Measurements from ENCODE around the gene HMGA1. TPM values are rescaled to one million over a fixed set of nuclear protein-coding genes. Genes with fewer than 3 reads are reported as not detected.

The HMGA1 gene
- total RNA-seq (2014; rRNA removed; shearing (Covaris generic)): 124 and 169 TPM in 2 replicates

DNA sequence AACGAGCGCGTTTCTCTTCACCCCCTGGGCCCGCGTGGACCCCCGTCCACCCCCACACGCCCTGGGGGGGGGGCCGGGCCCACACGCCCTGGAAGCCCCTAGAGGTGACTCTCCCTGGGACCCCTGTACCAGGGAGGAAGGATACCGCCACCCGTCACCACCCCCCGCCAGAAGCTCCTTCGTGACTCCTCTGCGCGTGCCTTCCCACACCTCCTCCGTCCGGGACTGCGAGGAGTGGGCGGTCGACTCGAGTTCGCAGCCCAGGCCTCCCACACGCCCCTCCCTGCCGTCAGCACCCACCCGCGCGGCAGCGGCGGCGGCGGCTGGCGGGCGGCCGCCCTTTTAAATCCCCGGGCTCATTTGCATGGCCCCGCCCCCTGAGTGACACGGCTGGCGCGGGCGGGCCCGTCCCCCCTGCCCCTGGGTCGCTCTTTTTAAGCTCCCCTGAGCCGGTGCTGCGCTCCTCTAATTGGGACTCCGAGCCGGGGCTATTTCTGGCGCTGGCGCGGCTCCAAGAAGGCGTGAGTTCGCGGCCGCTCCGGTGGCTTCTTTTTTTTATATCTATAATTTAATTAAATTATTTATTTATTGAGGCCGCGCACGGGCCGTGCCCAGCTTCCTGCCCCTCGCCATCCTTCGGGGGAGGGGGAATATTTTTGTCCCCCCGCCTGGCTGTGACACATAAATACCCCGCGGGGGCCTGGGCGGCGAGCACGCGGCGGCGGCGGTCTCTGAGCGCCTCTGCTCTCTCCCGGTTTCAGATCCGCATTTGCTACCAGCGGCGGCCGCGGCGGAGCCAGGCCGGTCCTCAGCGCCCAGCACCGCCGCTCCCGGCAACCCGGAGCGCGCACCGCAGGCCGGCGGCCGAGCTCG, at the start of gene HMGA1:
Gene HMGA1, plus strand, starts transcription at position 431 of the 873 bp plus-strand sequence. CDS start 3,908 bp downstream, outside the sequence.
- DNase-seq (ENCODE audit: low read depth): peak; percentile 90

GRCh38 chr6:34189806-34190503, 46.7 kb upstream of the HMGA1 start:
- no peak for DNase-seq (ENCODE audit: low read depth)

DNA sequence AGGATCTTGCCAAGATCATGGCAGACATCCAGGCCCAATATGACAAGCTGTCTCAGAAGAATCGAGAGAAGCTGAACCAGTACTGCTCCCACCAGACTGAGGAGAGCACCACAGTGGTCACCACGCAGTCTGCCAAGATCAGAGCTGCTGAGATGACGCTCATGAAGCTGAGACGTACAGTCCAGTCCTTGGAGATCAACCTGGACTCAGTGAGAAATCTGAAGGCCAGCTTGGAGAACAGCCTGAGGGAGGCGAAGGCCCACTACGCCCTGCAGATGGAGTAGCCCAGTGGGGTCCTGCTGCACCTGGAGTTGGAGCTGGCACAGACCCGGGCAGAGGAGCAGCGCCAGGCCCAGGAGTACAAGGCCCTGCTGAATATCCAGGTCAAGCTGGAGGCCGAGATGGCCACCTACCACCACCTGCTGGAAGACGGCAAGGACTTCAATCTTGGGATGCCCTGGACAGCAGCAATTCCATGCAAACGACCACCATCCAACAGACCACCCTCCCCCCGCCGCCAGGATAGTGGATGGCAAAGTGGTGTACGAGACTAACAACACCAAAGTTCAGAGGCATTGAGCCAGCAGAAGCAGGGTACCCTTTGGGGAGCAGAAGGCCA, 46.1 kb upstream of the HMGA1 start:
- DNase-seq (ENCODE audit: low read depth): no peak

- no peak for DNase-seq (ENCODE audit: low read depth)
These were observed 41.9 kb upstream of the HMGA1 start for GRCh38 chr6:34194772-34195171.

- no peak for DNase-seq (ENCODE audit: low read depth)
These were observed 41.0 kb upstream of the HMGA1 start for GRCh38 chr6:34195726-34196115.

DNA sequence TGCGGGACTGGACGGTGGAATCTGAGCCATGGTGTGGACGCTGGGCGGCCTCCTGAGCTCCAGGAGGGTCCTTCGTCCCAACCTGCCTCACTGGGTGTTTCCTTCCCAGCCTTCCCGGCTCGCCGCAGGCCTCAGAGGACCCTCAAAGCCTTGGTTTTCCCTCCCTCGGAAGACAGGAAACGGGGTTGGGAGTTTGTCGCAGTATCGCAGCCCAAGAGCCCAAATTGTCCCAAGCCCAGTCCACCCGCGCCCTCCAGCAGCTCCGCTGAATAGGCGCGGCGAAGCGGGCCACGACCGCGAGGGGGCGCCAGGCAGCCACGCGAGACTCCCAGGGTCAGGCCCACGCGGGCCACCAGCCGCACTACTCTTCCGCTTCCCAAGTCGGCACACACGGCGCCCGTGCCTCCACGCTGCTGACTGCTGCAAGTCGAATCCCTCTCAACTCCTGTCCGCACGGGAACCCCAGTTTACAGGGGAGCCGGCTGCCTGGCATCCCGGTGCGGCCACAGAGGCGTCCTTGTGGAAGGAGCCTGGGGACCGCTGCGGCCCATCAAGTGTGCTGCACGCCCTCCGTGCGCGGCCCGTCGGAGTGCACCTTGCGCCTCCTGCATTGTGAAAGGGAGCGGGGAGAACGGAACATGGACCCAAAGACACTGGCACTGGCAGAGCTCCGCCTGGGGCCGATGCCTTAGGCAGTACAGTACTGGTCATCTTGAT, 40.4 kb upstream of the HMGA1 start:
- peak; percentile 73 for DNase-seq (ENCODE audit: low read depth)

DNA sequence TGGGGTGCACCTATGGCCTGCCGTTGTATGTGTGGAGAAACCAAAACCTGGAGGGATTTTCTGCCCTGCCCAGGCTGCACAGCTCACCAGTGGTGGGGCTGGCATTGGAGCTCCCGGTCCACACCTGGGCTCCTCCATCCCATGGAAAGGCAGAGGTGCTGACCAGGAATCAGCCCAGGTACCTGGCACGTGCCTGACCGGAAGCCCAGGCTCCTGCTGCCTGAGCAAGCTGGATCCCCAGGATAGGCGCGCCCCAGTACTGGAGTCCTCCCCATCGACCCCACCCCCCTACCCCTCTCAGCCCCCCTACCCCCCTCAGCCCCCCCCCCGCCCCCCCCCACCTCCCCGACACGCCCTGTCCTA, 39.9 kb upstream of the HMGA1 start:
- no peak for DNase-seq (ENCODE audit: low read depth)

DNA sequence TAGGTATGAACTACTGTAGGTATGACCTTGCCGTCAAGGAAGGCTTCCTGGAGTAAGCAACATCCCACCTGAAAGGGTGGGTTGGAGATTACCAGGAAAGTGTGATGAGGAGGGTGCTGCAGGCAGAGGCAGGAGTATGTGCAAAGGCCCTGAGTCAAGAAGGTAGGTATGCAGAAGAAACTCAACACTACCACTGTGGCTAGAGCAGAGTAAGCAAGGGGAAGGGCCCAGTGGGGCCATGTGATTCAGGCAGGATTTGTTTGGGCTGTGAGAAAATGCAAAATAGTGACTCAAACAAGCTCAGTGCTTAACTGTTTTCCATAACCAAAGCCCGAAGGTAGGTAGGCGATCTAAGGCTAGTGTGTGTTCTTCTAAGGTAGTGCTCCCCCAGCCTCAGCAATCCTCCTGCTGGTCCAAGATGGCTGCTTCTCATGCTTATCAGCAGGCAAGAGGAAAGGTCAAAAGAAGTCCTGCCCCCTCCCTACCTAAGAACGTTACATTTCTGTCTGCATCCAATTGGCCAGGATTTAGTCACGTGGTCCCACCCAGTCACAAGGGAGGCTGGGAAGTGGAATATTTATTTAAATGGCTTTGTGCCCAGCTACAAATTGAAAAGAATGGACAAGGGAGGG, 36.2 kb upstream of the HMGA1 start:
- peak; percentile 25 for DNase-seq (ENCODE audit: low read depth)

DNA sequence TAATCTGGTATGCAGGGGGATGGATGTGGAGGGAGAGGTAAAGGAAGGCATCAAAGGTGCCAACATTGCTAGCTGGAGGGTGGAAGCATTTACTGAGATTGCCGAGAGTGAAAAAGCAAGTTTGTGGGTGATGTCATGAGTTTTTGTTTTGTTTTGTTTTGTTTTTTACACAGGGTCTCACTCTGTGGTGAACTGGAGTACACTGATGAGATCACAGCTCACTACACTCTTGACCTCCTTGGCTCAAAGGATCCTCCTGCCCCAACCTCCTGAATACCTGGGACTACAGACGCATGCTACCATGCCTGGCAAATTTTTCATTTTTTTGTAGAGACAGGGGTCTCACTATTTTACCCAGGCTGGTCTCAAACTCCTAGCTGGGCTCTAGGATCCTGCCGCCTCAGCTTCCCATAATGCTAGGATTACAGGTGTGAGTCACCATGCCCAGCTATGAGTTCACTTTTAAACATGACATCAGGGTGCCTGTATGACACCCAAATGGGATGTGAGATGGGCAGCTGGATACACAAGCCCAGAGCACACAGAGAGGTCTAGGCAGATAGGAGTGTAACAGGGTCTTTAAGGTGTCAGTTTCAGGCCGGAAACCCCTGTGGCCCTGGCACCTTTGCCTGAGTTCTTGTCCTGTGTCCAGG, 35.1 kb upstream of the HMGA1 start:
- peak; percentile 67 for DNase-seq (ENCODE audit: low read depth)

DNA sequence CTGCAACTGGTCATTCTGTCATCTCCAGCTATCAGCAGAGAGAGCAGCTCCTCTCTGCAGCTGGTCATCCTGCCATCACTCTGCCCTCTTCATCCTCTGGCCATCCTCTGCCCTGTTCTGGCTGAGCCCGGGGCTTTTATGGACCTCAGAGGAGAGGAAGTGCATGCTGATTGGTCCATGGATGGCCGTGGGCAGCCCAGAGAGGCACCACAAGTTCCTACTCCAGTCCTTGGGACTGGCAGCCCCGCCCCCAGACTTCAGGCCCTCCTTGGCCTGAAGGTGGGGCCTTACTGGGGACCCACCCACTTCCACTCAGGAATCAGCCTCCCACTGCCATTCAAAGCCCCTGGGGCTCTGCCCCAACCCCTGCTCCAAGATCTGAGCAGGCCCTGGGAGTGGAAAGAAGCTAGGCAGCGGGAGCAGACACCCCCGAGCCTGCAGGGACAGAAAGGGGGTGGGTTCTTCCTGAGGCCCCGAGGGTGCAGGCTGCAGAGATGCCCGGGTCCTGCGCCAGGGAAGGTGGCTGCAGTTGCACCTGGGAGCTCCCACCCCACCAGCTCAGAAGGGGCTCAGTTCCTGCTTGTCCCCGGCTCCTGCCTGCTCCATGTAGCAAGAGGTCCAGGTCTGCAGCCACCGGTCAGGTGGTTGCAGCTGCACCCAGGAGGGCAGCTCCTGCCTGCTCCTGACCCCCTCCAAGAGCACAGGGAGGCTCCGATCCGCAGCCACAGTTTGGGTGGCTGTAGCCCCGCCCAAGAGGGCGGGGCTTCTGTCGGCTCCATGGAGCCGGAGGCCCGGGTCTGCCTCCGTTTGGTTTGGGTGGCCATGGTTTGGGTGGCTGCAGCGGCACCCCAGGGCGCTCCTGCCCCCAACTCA, 34.1 kb upstream of the HMGA1 start:
- DNase-seq (ENCODE audit: low read depth): peak; percentile 38

DNA sequence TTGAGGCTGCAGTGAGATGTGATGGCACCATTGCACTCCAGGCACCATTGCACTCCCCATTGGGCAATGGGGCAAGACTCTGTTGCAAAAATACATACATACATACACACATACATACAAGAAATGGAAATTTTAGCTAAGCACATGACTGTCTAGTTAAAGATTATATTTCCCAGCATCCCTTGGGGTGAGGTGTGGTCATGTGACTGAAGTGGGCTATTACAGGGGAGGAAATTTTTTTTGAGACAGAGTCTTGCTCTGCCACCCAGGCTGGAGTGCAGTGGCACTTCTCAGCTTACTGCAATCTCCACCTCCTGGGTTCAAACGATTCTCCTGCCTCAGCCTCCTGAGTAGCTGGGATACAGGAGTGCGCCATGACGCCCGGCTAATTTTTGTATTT, 32.0 kb upstream of the HMGA1 start:
- no peak for DNase-seq (ENCODE audit: low read depth)

- DNase-seq (ENCODE audit: low read depth): peak; percentile 58
These were observed 31.2 kb upstream of the HMGA1 start for GRCh38 chr6:34205466-34205865.

DNA sequence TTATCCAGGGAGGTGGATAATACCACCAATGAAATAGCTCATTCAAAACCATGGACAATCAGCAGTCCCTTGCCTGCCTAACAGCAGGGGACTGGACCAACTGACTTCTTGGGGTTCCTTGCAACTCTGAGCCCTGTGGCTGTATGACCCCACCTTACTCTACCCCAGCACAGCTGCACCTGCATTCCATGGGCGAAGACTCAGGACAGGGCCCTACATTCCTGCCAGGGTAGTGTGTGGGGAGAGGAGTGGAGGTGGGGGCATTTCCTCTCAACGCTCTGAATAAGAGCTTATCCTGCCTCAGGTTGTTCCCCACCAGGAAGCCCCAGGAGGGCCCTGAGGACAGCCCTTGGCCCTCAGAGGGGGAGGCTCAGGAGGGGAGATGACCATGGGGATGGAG, 30.8 kb upstream of the HMGA1 start:
- no peak for DNase-seq (ENCODE audit: low read depth)

- no peak for DNase-seq (ENCODE audit: low read depth)
These were observed 29.9 kb upstream of the HMGA1 start for GRCh38 chr6:34206726-34207125.

DNA sequence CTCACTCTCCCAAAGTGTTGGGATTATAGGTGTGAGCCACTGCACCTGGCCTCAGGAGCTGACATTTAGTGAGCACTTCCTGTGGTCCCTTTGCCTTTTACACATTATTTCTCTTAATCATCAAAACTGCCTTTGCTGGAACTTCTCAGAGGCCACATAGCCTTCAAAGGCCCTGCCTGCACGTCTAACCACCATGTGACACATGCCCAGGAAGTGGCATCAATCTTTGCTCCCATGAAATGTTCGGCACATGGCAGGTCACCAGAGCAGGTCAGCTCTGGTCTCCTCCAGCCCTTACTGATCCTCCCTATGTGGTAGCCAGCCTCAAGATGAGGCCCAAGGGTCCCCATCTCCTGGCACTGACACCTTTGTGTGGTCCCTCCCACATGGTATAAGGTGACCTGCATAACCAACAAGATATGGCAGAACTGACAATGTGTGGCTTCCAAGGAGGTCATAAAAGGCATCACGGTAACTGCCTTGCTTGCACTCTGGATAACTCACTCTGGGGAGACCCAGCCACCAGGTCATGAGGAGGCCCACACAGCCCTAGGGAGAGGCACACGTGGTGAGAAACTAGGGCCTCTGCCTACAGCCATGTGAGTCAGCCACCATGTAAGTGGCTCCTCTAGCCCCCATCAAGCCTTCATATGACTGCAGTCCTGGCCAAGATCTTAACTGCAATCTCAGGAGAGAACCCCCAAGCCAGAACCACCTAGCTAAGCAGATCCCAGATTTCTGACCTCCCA, 28.8 kb upstream of the HMGA1 start:
- DNase-seq (ENCODE audit: low read depth): peak; percentile 39

DNA sequence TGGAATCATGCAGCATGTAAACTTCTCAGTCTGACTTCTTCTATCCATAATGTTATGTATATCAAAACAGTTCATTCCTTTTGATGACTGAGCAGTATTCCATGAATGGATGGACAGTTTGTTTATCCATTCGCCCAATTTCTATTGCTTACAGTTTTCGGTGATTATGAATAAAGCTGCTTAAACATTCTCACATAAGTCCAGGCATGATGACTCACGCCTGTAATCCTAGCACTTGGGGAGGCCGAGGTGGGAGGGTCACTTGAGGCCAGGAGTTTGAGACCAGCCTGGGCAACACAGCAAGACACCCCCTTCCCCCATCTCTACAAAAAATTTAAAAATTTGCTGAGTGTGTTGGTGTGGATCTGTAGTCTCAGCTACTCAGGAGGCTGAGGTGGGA, 22.9 kb upstream of the HMGA1 start:
- peak; percentile 47 for DNase-seq (ENCODE audit: low read depth)

DNA sequence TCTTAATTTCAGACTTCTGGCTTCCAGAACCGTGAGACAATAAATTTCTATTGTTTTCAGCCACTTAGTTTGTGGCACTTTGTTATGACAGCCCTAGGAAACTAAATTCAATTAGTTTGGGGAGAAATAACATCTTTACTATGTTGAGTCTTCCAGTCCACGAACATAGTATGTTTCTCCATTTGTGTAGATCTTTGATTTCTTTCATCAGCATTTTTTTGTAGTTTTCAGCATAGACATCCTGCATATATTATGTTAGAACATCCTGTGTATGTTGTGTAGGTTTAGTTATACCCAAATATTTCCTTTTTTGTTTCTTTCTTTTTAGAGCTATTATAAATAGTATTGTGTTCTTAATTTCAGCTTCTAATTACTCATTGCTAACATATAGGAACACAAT, 18.0 kb upstream of the HMGA1 start:
- DNase-seq (ENCODE audit: low read depth): no peak

DNA sequence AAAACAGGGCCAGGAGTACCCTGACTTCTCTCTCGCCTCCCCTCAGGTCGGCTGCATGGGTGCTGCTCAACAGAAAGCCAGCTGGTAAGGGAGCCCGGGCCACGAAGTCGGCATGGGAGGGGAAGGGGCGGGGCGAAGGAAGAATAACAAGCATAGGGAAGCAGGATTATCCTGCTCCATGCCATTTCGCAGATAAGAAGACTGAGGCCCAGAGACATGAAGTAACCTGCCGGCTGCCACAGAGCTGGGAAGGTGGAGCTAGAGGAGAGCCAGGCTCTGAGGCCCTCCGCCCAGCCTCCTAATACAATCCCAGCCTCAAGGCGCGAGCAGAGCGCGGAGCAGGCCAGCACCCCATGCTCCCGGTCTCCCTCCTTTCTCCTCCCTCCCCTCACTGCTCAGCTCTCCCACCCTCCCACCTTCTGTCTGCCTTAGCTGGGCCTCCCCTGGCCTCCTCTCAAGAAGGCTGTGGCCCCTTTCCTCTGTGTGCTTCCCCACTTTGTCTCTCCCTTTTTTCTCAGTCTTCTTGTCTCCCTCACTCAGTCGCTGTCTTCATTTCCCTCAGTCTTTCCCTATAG, 13.2 kb upstream of the HMGA1 start:
- DNase-seq (ENCODE audit: low read depth): no peak
